Activated CD4-positive, alpha-beta T cell treated with anti-CD3 and anti-CD28 coated beads, Interleukin-2, amount 10 ng/mL, durations not matched to agents 24 days and 14 days (primary cell): Measurements from ENCODE around the gene EBI3. TPM values are rescaled to one million over a fixed set of nuclear protein-coding genes. Genes with fewer than 3 reads are reported as not detected.
"Not testable (repeated sequence)": the region's sequence is repeated elsewhere in the genome, so short reads cannot be mapped to it uniquely, and the experiment has no call there.

Experiments used
- DNase-seq: peaks from one replicate; pipeline ENCODE4 v3.0.0; 2022
- H3K27ac Mint-ChIP-seq: one replicate; pipeline ENCODE4 v1.8.0; 2022; ENCODE audit warnings: mild to moderate bottlenecking, mixed read lengths
- H3K27me3 Mint-ChIP-seq: one replicate; pipeline ENCODE4 v1.8.0; 2022; ENCODE audit warnings: mixed read lengths
- H3K36me3 Mint-ChIP-seq: one replicate; pipeline ENCODE4 v1.8.0; 2022; ENCODE audit warnings: low read depth, mild to moderate bottlenecking, mixed read lengths
- H3K4me1 Mint-ChIP-seq: one replicate; pipeline ENCODE4 v1.8.0; 2021; ENCODE audit warnings: mixed read lengths
- H3K4me3 Mint-ChIP-seq: one replicate; pipeline ENCODE4 v1.8.0; 2022; ENCODE audit warnings: mild to moderate bottlenecking, moderate library complexity, mixed read lengths
- H3K9me3 Mint-ChIP-seq: one replicate; pipeline ENCODE4 v1.8.0; 2021; ENCODE audit warnings: mixed read lengths
- intact Hi-C: fragments of 100-400 bp; cut with micrococcal nuclease; formaldehyde crosslinking; loops from one replicate; pipeline ENCODE4 v1.15.1; 2023
- total RNA-seq: library from RNA; stranded (reverse); gene quantifications from 2 replicates; pipeline ENCODE4 v1.2.3, GENCODE V29; 2022

The EBI3 gene
- total RNA-seq, 1 donor from 2014 or later = 44.0 TPM

GRCh38 chr19:4286141-4286540 lies 56.8 kb downstream of the EBI3 start:
- H3K27ac Mint-ChIP-seq, H3K27me3 Mint-ChIP-seq, DNase-seq, intact Hi-C loops, H3K36me3 Mint-ChIP-seq, H3K4me3 Mint-ChIP-seq, H3K9me3 Mint-ChIP-seq, H3K4me1 Mint-ChIP-seq: not testable (repeated sequence)

Other genes starting within 250 kb of the EBI3 start
- gene EEF2, start 244.1 kb upstream of the EBI3 start, total RNA-seq = 2,394 and 2,438 TPM in 2 replicates
- 32.2 and 33.2 TPM in 2 replicates for gene PIAS4, start 221.8 kb upstream of the EBI3 start, total RNA-seq
- gene ZBTB7A, start 162.6 kb upstream of the EBI3 start, total RNA-seq = 35.8 and 39.6 TPM in 2 replicates
- gene MAP2K2, start 105.4 kb upstream of the EBI3 start, total RNA-seq = 125 and 135 TPM in 2 replicates
- gene CREB3L3, start 75.9 kb upstream of the EBI3 start, total RNA-seq = 0.12 TPM in 1 of 2 replicates, not detected in the other
- 39.8 and 48.0 TPM in 2 replicates for gene SIRT6, start 47.0 kb upstream of the EBI3 start, total RNA-seq
- gene ANKRD24, start 46.8 kb upstream of the EBI3 start, total RNA-seq = 0.50 and 0.72 TPM in 2 replicates
- 35.5 and 38.2 TPM in 2 replicates for gene YJU2, start 17.6 kb downstream of the EBI3 start, total RNA-seq
- not detected in 2 replicates for gene SHD, start 49.7 kb downstream of the EBI3 start, total RNA-seq
- gene TMIGD2, start 72.9 kb downstream of the EBI3 start, total RNA-seq = 13.3 and 14.0 TPM in 2 replicates
- gene FSD1, start 75.1 kb downstream of the EBI3 start, total RNA-seq = 44.2 and 44.3 TPM in 2 replicates
- 14.2 and 16.8 TPM in 2 replicates for gene STAP2, start 109.3 kb downstream of the EBI3 start, total RNA-seq
- gene MPND, start 114.0 kb downstream of the EBI3 start, total RNA-seq = 20.6 and 21.0 TPM in 2 replicates
- 53.8 and 56.8 TPM in 2 replicates for gene SH3GL1, start 171.0 kb downstream of the EBI3 start, total RNA-seq
- 99.4 and 103 TPM in 2 replicates for gene CHAF1A, start 173.1 kb downstream of the EBI3 start, total RNA-seq
- gene UBXN6, start 228.3 kb downstream of the EBI3 start, total RNA-seq = 41.2 and 47.2 TPM in 2 replicates
- gene HDGFL2, start 242.8 kb downstream of the EBI3 start, total RNA-seq = 66.0 and 72.7 TPM in 2 replicates